ENCODE results near the gene PRKCB.

Gene PRKCB

GRCh38 chr16:23823475-23824384 is 12.1 kb upstream of the PRKCB start:
- no peak overlapping the region for H3K4me3 ChIP-seq (ENCODE audit: low read depth, low read length)
- no peak for DNase-seq (ENCODE audit: low read depth)
- TF ChIP-seq CTCF (IDR thresholded peaks at IDR 0.05; ENCODE audit: low read depth, low read length), result no peak
- TF ChIP-seq MAX (IDR thresholded peaks at IDR 0.05; ENCODE audit: low read depth, low read length), result no peak

- DNase-seq (ENCODE audit: low read depth), result no peak
- H3K4me3 ChIP-seq (ENCODE audit: low read depth, low read length), result no peak overlapping the region
- TF ChIP-seq MYC (IDR thresholded peaks at IDR 0.05; ENCODE audit: low read depth, low read length) (no peak), CTCF (IDR thresholded peaks at IDR 0.05; ENCODE audit: low read depth, low read length) (no peak)
These were observed 10.9 kb upstream of the PRKCB start for GRCh38 chr16:23824909-23825308.

- peak; percentile 92 for DNase-seq (ENCODE audit: low read depth)
- no peak overlapping the region for H3K4me3 ChIP-seq (ENCODE audit: low read depth, low read length)
- peak; percentile 96 for TF ChIP-seq MAX (IDR thresholded peaks at IDR 0.05; ENCODE audit: low read depth, low read length)
- no peak for TF ChIP-seq CTCF (IDR thresholded peaks at IDR 0.05; ENCODE audit: low read depth, low read length)
- peak; percentile 85 for TF ChIP-seq MYC (IDR thresholded peaks at IDR 0.05; ENCODE audit: low read depth, low read length)
These were observed 9.2 kb upstream of the PRKCB start for GRCh38 chr16:23826528-23827045.

- peak; percentile 44 for DNase-seq (ENCODE audit: low read depth)
- no peak overlapping the region for H3K4me3 ChIP-seq (ENCODE audit: low read depth, low read length)
- no peak for TF ChIP-seq MAX (IDR thresholded peaks at IDR 0.05; ENCODE audit: low read depth, low read length)
- TF ChIP-seq CTCF (IDR thresholded peaks at IDR 0.05; ENCODE audit: low read depth, low read length), result no peak
- TF ChIP-seq POLR2A (IDR thresholded peaks at IDR 0.05; ENCODE audit: extremely low read depth, insufficient read length), result no peak
- no peak for TF ChIP-seq MYC (IDR thresholded peaks at IDR 0.05; ENCODE audit: low read depth, low read length)
These were observed 8.7 kb upstream of the PRKCB start for GRCh38 chr16:23827057-23827456.

- H3K4me3 ChIP-seq (ENCODE audit: low read depth, low read length), result no peak overlapping the region
- DNase-seq (ENCODE audit: low read depth), result no peak
- no peak for TF ChIP-seq MYC (IDR thresholded peaks at IDR 0.05; ENCODE audit: low read depth, low read length)
- no peak for TF ChIP-seq MAX (IDR thresholded peaks at IDR 0.05; ENCODE audit: low read depth, low read length)
- TF ChIP-seq POLR2A (IDR thresholded peaks at IDR 0.05; ENCODE audit: extremely low read depth, insufficient read length), result no peak
- TF ChIP-seq CTCF (IDR thresholded peaks at IDR 0.05; ENCODE audit: low read depth, low read length), result no peak
These were observed 6.3 kb upstream of the PRKCB start for GRCh38 chr16:23829454-23829853.

All from NB4 (cell line).